Measurements from ENCODE around the gene TSPAN9. TPM values are rescaled to one million over a fixed set of nuclear protein-coding genes. Genes with fewer than 3 reads are reported as not detected.

TSPAN9 gene
- total RNA-seq, 3 donors from 2014 or later: 4.7 to 28.4 (median 8.5) TPM

GRCh38 chr12:3205742-3206519, 128.8 kb downstream of the TSPAN9 start:
- ATAC-seq: no peak
- H3K4me1 ChIP-seq (ENCODE audit: low read depth): peaks cover 1% of the 10 kb centered on the region
- intact Hi-C loops (cut with DNase I, micrococcal nuclease): no loop called here
- H3K9me3 ChIP-seq: no peaks in the 10 kb centered on the region
- no peak for DNase-seq
- no peaks in the 10 kb centered on the region for H3K36me3 ChIP-seq (ENCODE audit: low read depth)
- TF ChIP-seq CTCF (IDR thresholded peaks at IDR 0.05): no peak
- H3K4me3 ChIP-seq: no peak overlapping the region

- TF ChIP-seq CTCF (IDR thresholded peaks at IDR 0.05): no peak
- intact Hi-C loops (cut with DNase I, micrococcal nuclease): no loop called here
- Histone ChIP-seq H3K36me3 (ENCODE audit: low read depth) (no peaks in the 10 kb centered on the region), H3K4me1 (ENCODE audit: low read depth) (no peaks in the 10 kb centered on the region), H3K9me3 (no peaks in the 10 kb centered on the region), H3K4me3 (no peak overlapping the region)
- DNase-seq (no peak), ATAC-seq (no peak)
Measured at GRCh38 chr12:3206536-3207072, 129.4 kb downstream of the TSPAN9 start.

GRCh38 chr12:3207175-3207574, 130.0 kb downstream of the TSPAN9 start:
- TF ChIP-seq CTCF (IDR thresholded peaks at IDR 0.05): no peak
- H3K36me3 ChIP-seq (ENCODE audit: low read depth): no peaks in the 10 kb centered on the region
- ATAC-seq (no peak), DNase-seq (no peak)
- no peaks in the 10 kb centered on the region for H3K9me3 ChIP-seq
- intact Hi-C loops (cut with DNase I, micrococcal nuclease): no loop called here
- no peaks in the 10 kb centered on the region for H3K4me1 ChIP-seq (ENCODE audit: low read depth)
- no peak overlapping the region for H3K4me3 ChIP-seq

GRCh38 chr12:3207858-3208257, 130.7 kb downstream of the TSPAN9 start:
- no peak for ATAC-seq
- no peak overlapping the region for H3K4me3 ChIP-seq
- no peaks in the 10 kb centered on the region for H3K36me3 ChIP-seq (ENCODE audit: low read depth)
- no peaks in the 10 kb centered on the region for H3K4me1 ChIP-seq (ENCODE audit: low read depth)
- H3K9me3 ChIP-seq: no peaks in the 10 kb centered on the region
- intact Hi-C loops (cut with DNase I, micrococcal nuclease): no loop called here
- no peak for DNase-seq
- TF ChIP-seq CTCF (IDR thresholded peaks at IDR 0.05): no peak

- TF ChIP-seq CTCF (IDR thresholded peaks at IDR 0.05): no peak
- no peak for DNase-seq
- intact Hi-C loops (cut with DNase I, micrococcal nuclease): no loop called here
- no peak overlapping the region for H3K4me3 ChIP-seq
- H3K36me3 ChIP-seq (ENCODE audit: low read depth): no peaks in the 10 kb centered on the region
- no peaks in the 10 kb centered on the region for H3K9me3 ChIP-seq
- H3K4me1 ChIP-seq (ENCODE audit: low read depth): no peaks in the 10 kb centered on the region
- ATAC-seq: no peak
Measured at GRCh38 chr12:3213188-3213587, 136.0 kb downstream of the TSPAN9 start.

All from mucosa of descending colon (tissue), 3 donors.